ENCODE data around the gene CPT2. TPM values are rescaled to one million over a fixed set of nuclear protein-coding genes. Genes with fewer than 3 reads are reported as not detected.

Gene CPT2
- total RNA-seq, 4 donors from 2014 or later, result 27.3 to 84.8 (median 50.2) TPM

DNA sequence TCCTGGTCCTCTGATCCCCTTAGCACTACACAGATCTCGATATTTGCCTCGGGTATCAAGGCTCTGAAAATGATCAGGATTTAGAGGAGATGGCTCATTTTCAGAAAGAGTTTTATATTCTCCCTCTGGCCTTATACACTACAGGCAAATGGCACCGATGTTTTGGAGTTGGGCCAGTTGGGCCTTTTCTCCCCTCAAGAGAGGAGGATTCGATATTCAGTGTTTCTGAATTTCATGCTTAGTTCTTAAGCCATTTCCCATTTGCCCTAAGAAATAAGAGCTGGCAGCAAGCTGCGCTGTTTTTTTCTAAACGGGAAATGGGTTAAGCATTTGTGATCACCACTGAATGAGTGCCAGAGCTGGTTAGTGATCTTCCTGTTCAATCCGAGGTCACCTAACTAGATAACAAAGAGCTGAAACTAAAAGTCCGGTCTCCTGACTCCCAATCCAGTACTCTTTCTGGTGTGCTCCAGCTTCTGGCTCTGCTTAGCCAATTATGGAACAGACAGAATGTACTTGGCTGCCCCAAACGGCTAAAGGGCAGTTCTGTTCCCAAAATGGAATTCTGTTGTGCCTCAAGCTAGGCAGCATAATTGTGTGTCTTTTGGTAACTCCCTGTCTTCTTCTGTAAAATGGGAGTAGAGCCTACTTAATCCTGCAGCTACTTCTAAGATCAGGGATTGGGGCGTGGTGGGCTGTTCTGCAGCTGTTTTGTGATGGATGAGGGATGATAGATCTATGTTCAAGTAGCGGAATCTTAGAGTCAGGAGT is 1.2 kb upstream of the CPT2 start:
- Histone ChIP-seq H3K4me3 (no peak overlapping the region), H3K9me3 (no peaks in the 10 kb centered on the region), H3K27me3 (no peaks in the 10 kb centered on the region), H3K27ac (peak overlapping the region; percentile 95 to 100 (median 98)), H3K4me1 (peaks cover 23 to 32% (median 27%) of the 10 kb centered on the region in 4 donors), H3K36me3 (no peaks in the 10 kb centered on the region)
- in situ Hi-C loops (cut with MboI; ENCODE audit: low pct_ligation_motif_present in 1 of 4, low pct_unique_long_range_greater_than_20kb in 1 of 4, low sequenced_read_pairs in 3 of 4) (loop anchor here in 2 of 4 donors (25.0 kb wide), 3 partner anchors 258 to 483 kb away; partner anchors contain the start of genes ECHDC2 (in 1 of the 2) and SCP2 (in 1 of the 2)), intact Hi-C loops (cut with DNase I; ENCODE audit: low total_unique reads) (no loop called here)
- 86 to 88% methylated on average over 4 to 11 of the region's 11 CpGs for WGBS, 2 donors (ENCODE audit: low coverage in 1 of 2)
- no peak for DNase-seq
- TF ChIP-seq, protein P1, sequence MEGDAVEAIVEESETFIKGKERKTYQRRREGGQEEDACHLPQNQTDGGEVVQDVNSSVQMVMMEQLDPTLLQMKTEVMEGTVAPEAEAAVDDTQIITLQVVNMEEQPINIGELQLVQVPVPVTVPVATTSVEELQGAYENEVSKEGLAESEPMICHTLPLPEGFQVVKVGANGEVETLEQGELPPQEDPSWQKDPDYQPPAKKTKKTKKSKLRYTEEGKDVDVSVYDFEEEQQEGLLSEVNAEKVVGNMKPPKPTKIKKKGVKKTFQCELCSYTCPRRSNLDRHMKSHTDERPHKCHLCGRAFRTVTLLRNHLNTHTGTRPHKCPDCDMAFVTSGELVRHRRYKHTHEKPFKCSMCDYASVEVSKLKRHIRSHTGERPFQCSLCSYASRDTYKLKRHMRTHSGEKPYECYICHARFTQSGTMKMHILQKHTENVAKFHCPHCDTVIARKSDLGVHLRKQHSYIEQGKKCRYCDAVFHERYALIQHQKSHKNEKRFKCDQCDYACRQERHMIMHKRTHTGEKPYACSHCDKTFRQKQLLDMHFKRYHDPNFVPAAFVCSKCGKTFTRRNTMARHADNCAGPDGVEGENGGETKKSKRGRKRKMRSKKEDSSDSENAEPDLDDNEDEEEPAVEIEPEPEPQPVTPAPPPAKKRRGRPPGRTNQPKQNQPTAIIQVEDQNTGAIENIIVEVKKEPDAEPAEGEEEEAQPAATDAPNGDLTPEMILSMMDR (IDR thresholded peaks at IDR 0.05), result no peak
- TF ChIP-seq POLR2A (IDR thresholded peaks at IDR 0.05), result no peak
- TF ChIP-seq POLR2AphosphoS5 (IDR thresholded peaks at IDR 0.05), result no peak
- TF ChIP-seq EP300 (IDR thresholded peaks at IDR 0.05; ENCODE audit: low read depth), result no peak

DNA sequence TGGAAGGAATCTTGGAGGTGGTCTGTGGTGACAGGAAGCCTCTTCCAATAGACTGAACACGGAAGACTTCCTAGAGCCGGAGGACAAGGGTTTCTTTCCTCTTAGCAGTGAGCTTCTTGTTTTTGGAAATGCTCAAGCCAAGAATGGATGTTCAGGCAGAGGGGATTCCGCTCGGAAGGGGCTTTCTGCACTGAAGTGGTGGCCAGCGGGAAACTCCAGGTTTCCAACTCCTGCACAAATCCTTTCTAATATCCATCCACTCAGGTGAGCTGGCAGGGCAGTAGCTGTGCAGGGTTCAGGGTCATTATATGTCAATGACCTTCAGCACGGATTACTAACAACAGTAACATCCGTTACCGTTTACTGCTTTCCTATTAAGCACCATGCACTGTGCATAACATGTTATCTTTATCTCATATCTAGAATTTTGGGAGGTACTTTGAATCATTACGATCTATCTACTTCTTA is 573 bp upstream of the CPT2 start:
- whole genome bisulfite sequencing, 2 donors (ENCODE audit: low coverage in 1 of 2), result 42 to 65% methylated on average over 2 to 9 of the region's 9 CpGs
- in situ Hi-C loops (cut with MboI; ENCODE audit: low pct_ligation_motif_present in 1 of 4, low pct_unique_long_range_greater_than_20kb in 1 of 4, low sequenced_read_pairs in 3 of 4), result loop anchor here in 2 of 4 donors (25.0 kb wide), 3 partner anchors 259 to 484 kb away; partner anchors contain the start of genes ECHDC2 (in 1 of the 2) and SCP2 (in 1 of the 2)
- H3K27me3 ChIP-seq, result no peaks in the 10 kb centered on the region
- H3K27ac ChIP-seq, result peak overlapping the region; percentile 95 to 100 (median 98)
- intact Hi-C loops (cut with DNase I; ENCODE audit: low total_unique reads), result no loop called here
- no peak for TF ChIP-seq POLR2A (IDR thresholded peaks at IDR 0.05)
- TF ChIP-seq, protein P1 (IDR thresholded peaks at IDR 0.05), result no peak
- no peak for TF ChIP-seq POLR2AphosphoS5 (IDR thresholded peaks at IDR 0.05)
- no peak for TF ChIP-seq EP300 (IDR thresholded peaks at IDR 0.05; ENCODE audit: low read depth)
- peaks cover 23 to 32% (median 27%) of the 10 kb centered on the region in 4 donors for H3K4me1 ChIP-seq
- no peak for DNase-seq
- H3K9me3 ChIP-seq, result no peaks in the 10 kb centered on the region
- peak overlapping the region; percentile 85 to 99 (median 94) for H3K4me3 ChIP-seq
- peaks cover 0 to under 1% (median 0%) of the 10 kb centered on the region in 4 donors for H3K36me3 ChIP-seq

DNA sequence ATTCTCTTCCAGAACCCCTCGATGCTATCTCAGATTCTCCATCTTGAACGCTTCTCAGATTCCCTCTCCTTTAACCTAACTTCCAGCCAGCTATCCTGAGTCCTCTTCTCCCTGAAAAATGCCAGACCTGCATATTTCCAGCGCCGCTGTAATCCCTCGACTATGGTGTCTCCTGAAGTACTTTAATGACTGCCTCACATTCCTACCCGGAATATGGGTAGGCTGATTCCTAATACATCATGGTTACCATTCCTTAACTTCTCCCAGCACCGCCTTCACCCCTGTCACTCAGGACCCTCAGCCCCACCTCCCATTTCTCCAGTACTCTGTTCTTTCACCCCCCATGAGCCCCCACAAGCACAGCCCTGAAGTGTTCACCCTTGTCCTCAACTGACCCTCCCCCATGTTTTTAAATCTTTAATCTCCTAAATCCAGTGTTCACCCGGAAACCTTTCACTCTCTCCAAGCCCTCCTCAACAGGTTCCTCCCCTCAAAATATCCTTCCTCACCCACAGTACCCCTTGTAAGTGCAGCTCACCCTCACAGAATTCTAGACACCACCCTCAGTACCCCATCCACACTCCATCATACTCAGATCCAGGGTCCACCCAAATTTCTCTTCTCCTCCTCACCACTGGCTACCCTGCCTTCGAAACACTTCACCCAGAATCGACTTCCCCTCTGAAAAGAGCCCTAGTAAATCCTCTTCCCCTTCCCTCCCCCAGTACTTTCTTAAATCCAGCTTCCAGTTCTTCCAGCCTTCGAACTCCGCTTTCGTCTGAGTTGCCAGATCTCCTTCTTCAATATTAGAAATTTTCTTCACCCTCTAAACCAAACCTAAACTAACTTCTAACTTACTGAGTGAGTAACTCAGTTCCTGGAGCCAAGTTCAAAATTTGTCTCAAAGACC is 922 bp downstream of the CPT2 start:
- in situ Hi-C loops (cut with MboI; ENCODE audit: low pct_ligation_motif_present in 1 of 4, low pct_unique_long_range_greater_than_20kb in 1 of 4, low sequenced_read_pairs in 3 of 4), result loop anchor here in 2 of 4 donors (25.0 kb wide), 3 partner anchors 260 to 485 kb away; partner anchors contain the start of genes ECHDC2 (in 1 of the 2) and SCP2 (in 1 of the 2)
- TF ChIP-seq POLR2AphosphoS5 (IDR thresholded peaks at IDR 0.05) (no peak), POLR2A (IDR thresholded peaks at IDR 0.05) (no peak), EP300 (IDR thresholded peaks at IDR 0.05; ENCODE audit: low read depth) (no peak)
- TF ChIP-seq, protein P1 (IDR thresholded peaks at IDR 0.05), result no peak
- Histone ChIP-seq H3K36me3 (peaks cover 0 to 15% (median 4%) of the 10 kb centered on the region in 4 donors), H3K27me3 (no peaks in the 10 kb centered on the region), H3K4me3 (peak overlapping the region; percentile 85 to 99 (median 94)), H3K9me3 (no peaks in the 10 kb centered on the region), H3K27ac (peak overlapping the region; percentile 95 to 100 (median 98)), H3K4me1 (peaks cover 23 to 32% (median 27%) of the 10 kb centered on the region in 4 donors)
- intact Hi-C loops (cut with DNase I; ENCODE audit: low total_unique reads), result no loop called here
- DNase-seq, result no peak
- WGBS, 2 donors (ENCODE audit: low coverage in 1 of 2), result 28 to 32% methylated on average over 11 to 13 of the region's 13 CpGs

Data from transverse colon (tissue), 4 donors.